HG02884 (cell line): ENCODE measurements around the gene SNX24.
A peak's percentile ranks its signal among the peaks of the same experiment; 100 is the strongest.
"Not testable (repeated sequence)": the region's sequence is repeated elsewhere in the genome, so short reads cannot be mapped to it uniquely, and the experiment has no call there.

Experiments
- ATAC-seq: cut with Tn5 transposase; IDR thresholded peaks from one replicate; pipeline ENCODE4 v1.9.1; 2021; ENCODE audit warnings: mild to moderate bottlenecking, moderate library complexity; ENCODE audit not compliant: unreplicated experiment

SNX24 gene

DNA sequence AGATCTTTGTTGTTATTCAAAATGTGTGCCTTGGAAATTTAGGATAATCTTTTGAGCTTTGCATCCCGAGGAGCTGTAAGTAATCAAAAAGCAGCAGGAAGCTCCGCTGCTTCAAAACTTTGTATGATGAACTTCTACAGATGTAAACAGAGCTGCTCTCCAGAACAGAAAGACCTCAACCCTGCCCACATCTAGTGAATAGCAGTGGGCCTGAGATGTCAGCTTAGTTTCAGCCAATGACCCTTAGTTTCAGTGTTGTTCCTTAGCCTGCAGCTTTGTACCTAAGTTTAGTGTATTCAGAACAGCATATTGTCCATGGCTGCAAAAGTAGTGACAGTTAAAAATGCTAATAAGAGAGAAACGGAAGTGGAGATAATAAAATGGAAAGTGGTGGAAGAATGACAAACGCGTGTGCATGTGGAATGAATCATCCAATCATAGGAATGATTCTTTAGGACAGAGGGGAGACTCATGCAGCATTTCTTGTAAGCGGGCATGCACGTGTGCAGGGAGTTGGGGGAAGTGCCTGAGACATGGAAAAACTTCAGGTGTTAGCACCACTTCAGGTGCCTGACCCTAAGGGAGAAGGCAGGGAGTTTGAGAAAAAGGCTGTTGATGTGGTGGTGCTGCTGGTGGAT, 24.9 kb downstream of the SNX24 start:
- no peak for ATAC-seq

DNA sequence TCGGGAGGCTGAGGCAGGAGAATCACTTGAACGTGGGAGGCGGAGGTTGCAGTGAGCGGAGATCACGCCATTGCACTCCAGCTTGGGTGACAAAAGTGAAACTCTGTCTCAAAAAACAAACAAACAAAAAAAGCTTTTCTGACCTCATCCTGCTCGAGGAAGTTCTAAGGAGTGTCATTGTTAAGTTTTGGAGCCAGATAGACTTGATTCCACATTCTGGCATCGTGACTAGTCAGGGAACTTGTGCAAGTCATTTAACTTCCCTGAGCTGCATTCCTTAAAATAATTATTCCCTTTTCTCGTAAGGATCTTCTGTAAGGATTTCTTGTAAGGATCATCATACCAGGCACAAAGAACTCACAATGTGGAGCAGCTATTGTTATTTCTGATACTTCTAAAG, 26.2 kb downstream of the SNX24 start:
- no peak for ATAC-seq

GRCh38 chr5:122874179-122874875, 28.9 kb downstream of the SNX24 start:
- no peak for ATAC-seq

GRCh38 chr5:122877518-122877917, 32.1 kb downstream of the SNX24 start:
- peak; percentile 65 for ATAC-seq

- no peak for ATAC-seq
These were observed 33.7 kb downstream of the SNX24 start for GRCh38 chr5:122879076-122879475.

DNA sequence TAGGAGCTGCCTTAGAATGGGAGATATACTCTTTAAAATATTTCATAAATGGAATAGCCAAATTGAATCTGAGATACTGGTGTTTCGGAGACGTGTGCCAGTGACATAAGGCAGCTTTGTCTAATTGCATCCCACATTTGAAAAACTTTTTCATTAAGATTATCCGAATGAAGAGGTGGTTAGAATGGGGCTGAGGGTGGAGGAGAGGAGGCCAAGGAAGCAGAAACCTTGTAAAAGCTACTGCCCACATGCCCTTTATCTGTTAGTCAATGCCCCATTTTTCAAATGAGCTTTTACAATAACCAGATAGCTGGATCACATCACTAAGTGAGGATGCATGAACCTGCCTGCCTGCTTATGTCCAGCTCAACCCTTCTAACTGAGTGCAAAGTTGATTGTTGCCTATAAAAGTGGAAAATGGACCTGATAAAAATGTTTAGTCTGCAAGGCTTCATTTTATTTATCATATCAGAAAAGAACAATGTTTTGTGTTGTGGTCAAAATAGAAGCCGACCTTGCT, 34.8 kb downstream of the SNX24 start:
- ATAC-seq, result no peak

DNA sequence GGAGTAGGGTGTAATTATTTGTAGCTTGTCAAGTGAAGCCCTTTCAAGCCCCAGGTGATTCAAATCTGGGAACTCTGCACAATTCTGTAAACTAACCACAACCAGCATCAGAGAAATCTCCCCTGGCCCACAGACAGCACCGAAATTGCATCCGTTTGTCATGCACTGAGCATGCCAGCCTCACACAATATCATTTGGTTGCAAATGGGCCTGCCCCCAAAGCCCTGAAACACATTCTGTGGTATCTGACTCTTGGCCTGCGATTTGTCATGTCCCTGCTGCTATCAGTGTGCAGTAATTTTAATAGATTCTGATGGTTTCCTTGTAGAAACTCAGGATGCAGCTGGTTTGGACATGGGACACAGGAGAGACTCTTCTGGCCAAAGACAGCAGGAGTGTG, 35.3 kb downstream of the SNX24 start:
- no peak for ATAC-seq

GRCh38 chr5:122882831-122883230, 37.4 kb downstream of the SNX24 start:
- ATAC-seq, result no peak

DNA sequence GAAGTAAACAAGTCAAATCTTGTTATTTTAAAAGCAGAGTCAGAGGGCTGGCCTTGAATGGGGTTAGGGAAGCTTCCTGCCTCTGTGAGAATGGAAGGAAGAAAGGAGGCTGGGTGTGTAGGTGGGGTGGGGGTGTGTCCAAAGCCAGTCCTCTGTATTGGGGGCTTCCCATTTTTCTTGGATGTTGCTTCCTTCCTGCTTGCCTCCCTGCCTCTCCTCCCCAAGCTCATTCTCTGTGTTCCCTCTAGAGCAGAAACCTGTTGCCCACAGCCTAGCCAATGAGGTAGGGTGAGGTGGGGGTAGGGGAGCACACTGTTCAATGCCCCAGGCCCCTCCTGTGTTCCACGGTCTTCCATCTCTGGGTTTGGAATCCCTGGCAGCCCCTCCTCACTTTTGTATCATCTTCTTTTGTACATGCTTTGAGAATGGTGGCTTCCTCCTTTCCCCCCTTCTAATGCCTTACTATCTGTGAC, 39.7 kb downstream of the SNX24 start:
- ATAC-seq, result no peak

- no peak for ATAC-seq
These were observed 40.5 kb downstream of the SNX24 start for GRCh38 chr5:122885891-122886290.

DNA sequence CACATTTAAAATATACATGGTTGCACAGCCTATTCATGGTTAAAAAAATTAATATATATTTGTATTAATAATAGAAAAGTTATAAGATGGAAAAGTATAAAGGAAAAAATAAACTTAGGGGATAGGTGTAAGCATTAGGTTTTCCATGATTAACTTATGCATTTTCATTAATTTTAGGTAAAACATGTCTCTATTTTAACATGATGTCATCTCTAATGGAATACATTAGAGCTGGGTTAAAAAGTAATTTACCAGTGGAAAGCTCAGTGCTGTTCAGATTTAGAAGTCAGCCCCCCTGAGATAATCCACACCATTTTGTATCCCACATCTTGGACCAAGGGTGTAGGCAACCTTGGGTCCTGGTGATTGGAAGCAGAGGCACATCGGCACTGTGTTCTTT, 49.7 kb downstream of the SNX24 start:
- no peak for ATAC-seq

GRCh38 chr5:122896598-122897282, 51.3 kb downstream of the SNX24 start:
- no peak for ATAC-seq

- ATAC-seq, result no peak
These were observed 51.8 kb downstream of the SNX24 start for GRCh38 chr5:122897283-122897602.

DNA sequence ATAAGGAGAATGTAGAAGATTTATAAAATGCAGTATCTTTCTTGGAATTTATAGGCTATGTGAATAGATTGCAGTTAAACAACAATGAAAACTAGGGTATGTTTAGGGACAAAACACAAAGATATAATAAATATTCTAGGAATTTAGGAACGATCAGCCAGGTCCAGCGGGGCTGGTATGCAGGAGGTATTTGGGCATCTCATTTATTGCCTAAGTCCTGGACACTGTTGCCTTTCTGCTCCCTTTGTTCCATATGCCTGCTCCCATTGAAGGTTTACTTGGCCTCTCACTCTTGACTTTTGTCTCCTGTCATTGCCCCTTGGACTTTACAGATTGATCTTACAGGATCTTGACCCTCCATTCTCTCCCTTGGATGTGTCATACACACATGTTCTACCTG, 55.9 kb downstream of the SNX24 start:
- ATAC-seq, result no peak

- ATAC-seq, result no peak
These were observed 56.9 kb downstream of the SNX24 start for GRCh38 chr5:122902263-122902662.

DNA sequence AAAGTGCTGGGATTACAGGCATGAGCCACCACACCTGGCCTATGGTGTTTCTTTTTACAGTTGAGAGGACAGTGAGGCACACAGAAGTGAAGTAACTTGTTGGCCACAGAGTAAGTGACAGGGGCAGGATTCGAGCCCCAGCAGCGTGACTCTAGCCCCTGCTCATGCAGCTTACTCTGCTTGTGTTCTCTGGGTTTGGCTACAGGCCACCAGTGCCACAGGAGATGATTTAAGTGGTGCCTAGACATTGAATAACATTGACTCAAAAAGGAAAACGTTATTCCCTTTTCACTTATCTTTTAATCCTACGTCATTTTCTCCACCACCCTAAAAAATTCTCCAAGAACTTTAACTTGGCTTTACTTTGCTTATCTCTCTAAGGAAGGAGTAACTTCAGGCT, 61.4 kb downstream of the SNX24 start:
- no peak for ATAC-seq

- no peak for ATAC-seq
These were observed 61.9 kb downstream of the SNX24 start for GRCh38 chr5:122907276-122907675.

GRCh38 chr5:122908108-122908507, 62.7 kb downstream of the SNX24 start:
- ATAC-seq, result no peak

DNA sequence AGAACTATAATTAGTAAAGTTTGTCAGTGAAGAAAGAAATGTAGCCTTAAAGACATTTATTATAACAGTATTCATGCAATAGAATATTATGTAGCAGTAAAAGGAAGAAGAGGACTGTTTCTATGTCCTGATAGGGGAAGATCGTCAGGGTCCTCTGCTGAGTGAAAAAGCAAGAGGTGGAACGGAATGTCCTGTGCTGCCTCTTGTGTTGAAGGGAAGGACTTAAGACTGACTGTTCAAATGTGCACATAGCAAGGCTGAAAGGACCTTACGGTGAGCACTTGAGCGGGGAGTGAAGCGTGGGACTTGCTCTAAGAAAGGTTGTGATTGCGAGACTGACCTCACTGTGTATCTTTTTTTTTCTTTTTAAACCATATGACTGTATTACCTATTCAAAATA, 63.2 kb downstream of the SNX24 start:
- no peak for ATAC-seq

DNA sequence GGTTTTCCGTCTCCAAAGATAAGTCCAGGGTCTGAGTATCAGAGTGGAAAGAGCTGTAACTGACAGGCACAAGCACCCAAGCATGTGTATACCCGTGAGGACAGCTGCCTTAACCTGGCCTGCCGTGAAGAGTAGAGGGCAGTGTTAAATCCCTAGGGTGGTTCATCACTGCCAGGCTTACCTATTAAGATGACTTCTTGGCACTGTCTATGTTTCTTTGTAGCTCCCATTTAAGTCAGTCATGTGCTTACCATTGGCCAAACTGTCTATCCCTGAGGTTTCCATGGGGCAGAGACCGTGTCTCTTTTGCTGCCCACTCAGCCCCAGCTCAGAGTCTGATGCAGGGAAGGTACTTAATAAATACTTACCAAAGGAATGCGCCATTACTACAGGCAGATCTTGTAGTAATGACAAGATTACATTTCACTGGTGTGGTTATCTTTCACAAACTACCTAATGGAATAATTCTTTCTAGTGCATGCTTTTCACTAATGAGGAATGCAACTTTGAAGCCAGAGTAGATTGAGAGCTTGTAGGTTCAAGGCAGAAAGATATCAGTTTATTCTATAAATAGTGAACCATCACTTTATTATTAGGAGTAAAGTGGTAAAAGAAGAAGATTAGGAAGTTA, 64.2 kb downstream of the SNX24 start:
- ATAC-seq, result no peak

DNA sequence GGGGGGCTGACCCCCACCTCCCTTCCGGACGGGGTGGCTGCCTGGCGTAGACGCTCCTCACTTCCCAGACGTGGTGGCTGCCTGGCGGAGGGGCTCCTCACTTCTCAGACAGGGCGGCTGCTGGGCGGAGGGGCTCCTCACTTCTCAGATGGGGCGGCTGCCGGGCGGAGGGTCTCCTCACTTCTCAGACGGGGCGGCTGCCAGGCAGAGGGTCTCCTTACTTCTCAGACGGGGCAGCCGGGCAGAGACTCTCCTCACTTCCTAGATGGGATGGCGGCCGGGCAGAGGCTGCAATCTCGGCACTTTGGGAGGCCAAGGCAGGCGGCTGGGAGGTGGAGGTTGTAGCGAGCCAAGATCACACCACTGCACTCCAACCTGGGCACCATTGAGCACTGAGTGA, 68.0 kb downstream of the SNX24 start:
- ATAC-seq, result not testable (repeated sequence)
